Measurements from ENCODE around the gene TYMP.
"Not testable (repeated sequence)": the region's sequence is repeated elsewhere in the genome, so short reads cannot be mapped to it uniquely, and the experiment has no call there.

TYMP gene

GRCh38 chr22:50537765-50538164, 8.0 kb upstream of the TYMP start:
- no peak for DNase-seq (ENCODE audit: low spot score)

GRCh38 chr22:50536226-50536625, 6.4 kb upstream of the TYMP start:
- DNase-seq (ENCODE audit: low spot score), result no peak

GRCh38 chr22:50535113-50535512, 5.3 kb upstream of the TYMP start:
- no peak for DNase-seq (ENCODE audit: low spot score)

GRCh38 chr22:50533856-50534711, 4.3 kb upstream of the TYMP start:
- not testable (repeated sequence) for DNase-seq (ENCODE audit: low spot score)

- DNase-seq (ENCODE audit: low spot score), result no peak
These were observed 3.3 kb upstream of the TYMP start for GRCh38 chr22:50532824-50533796.

- DNase-seq (ENCODE audit: low spot score), result no peak
These were observed 2.3 kb upstream of the TYMP start for GRCh38 chr22:50531962-50532674.

GRCh38 chr22:50531546-50531961, 1.7 kb upstream of the TYMP start:
- DNase-seq (ENCODE audit: low spot score), result no peak

GRCh38 chr22:50530877-50531545, 1.2 kb upstream of the TYMP start:
- no peak for DNase-seq (ENCODE audit: low spot score)

- no peak for DNase-seq (ENCODE audit: low spot score)
These were observed 716 bp upstream of the TYMP start for GRCh38 chr22:50530580-50530876.

GRCh38 chr22:50529416-50529896, 356 bp downstream of the TYMP start:
- DNase-seq (ENCODE audit: low spot score), result no peak

GRCh38 chr22:50528682-50529415, 963 bp downstream of the TYMP start:
- DNase-seq (ENCODE audit: low spot score), result no peak

GRCh38 chr22:50527921-50528681, 1.7 kb downstream of the TYMP start:
- DNase-seq (ENCODE audit: low spot score), result no peak

- no peak for DNase-seq (ENCODE audit: low spot score)
These were observed 2.7 kb downstream of the TYMP start for GRCh38 chr22:50526834-50527801.

GRCh38 chr22:50526108-50526833, 3.5 kb downstream of the TYMP start:
- DNase-seq (ENCODE audit: low spot score), result peak; percentile 69

GRCh38 chr22:50525858-50526107, 4.0 kb downstream of the TYMP start:
- DNase-seq (ENCODE audit: low spot score), result no peak

- peak; percentile 98 for DNase-seq (ENCODE audit: low spot score)
These were observed 4.5 kb downstream of the TYMP start, which contains the start of gene SCO2 for GRCh38 chr22:50525104-50525857. Gene SCO2, minus strand, starts transcription at chr22:50525598. Its CDS starts 1,187 bp downstream, at chr22:50524411.

- DNase-seq (ENCODE audit: low spot score), result no peak
These were observed 5.1 kb downstream of the TYMP start for GRCh38 chr22:50524676-50525103.
